ENCODE results near the gene SSC5D. TPM values are rescaled to one million over a fixed set of nuclear protein-coding genes. Genes with fewer than 3 reads are reported as not detected.

SSC5D gene
- total RNA-seq, 1 donor = 77.4 TPM

GRCh38 chr19:55492362-55492944, 4.2 kb downstream of the SSC5D start:
- no peak overlapping the region for H3K27ac ChIP-seq (ENCODE audit: low read depth, low read length)
- H3K4me3 ChIP-seq (ENCODE audit: insufficient read depth, low read length) = no peak overlapping the region
- peaks cover 46% of the 10 kb centered on the region for H3K4me1 ChIP-seq (ENCODE audit: insufficient read depth, low read length)
- H3K9me3 ChIP-seq (ENCODE audit: low read depth, low read length) = no peaks in the 10 kb centered on the region
- H3K4me2 ChIP-seq (ENCODE audit: insufficient read depth, low read length) = no peak overlapping the region
- DNase-seq (ENCODE audit: insufficient read length, low spot score, missing footprints) = peak; percentile 89
- peaks cover 18% of the 10 kb centered on the region for H3K36me3 ChIP-seq (ENCODE audit: insufficient read depth, low read length)
- H4K20me1 ChIP-seq (ENCODE audit: insufficient read depth, low read length) = no peaks in the 10 kb centered on the region
- H3K79me2 ChIP-seq (ENCODE audit: insufficient read depth, low read length) = peaks cover 7% of the 10 kb centered on the region
- TF ChIP-seq CTCF (IDR thresholded peaks at IDR 0.05; ENCODE audit: extremely low read depth, low read depth, low read length) = no peak
- no peak overlapping the region for H2AFZ ChIP-seq (ENCODE audit: low read length)
- no peaks in the 10 kb centered on the region for H3K27me3 ChIP-seq (ENCODE audit: insufficient read depth, low read length)

GRCh38 chr19:55493052-55493644, 4.9 kb downstream of the SSC5D start:
- peak overlapping the region; percentile 82 for H3K27ac ChIP-seq (ENCODE audit: low read depth, low read length)
- no peaks in the 10 kb centered on the region for H3K27me3 ChIP-seq (ENCODE audit: insufficient read depth, low read length)
- no peaks in the 10 kb centered on the region for H4K20me1 ChIP-seq (ENCODE audit: insufficient read depth, low read length)
- H3K36me3 ChIP-seq (ENCODE audit: insufficient read depth, low read length) = peaks cover 23% of the 10 kb centered on the region
- peaks cover 40% of the 10 kb centered on the region for H3K4me1 ChIP-seq (ENCODE audit: insufficient read depth, low read length)
- DNase-seq (ENCODE audit: insufficient read length, low spot score, missing footprints) = peak; percentile 93
- H3K4me2 ChIP-seq (ENCODE audit: insufficient read depth, low read length) = peak overlapping the region; percentile 81
- H2AFZ ChIP-seq (ENCODE audit: low read length) = peak overlapping the region; percentile 9
- H3K9me3 ChIP-seq (ENCODE audit: low read depth, low read length) = no peaks in the 10 kb centered on the region
- H3K79me2 ChIP-seq (ENCODE audit: insufficient read depth, low read length) = peaks cover 7% of the 10 kb centered on the region
- no peak for TF ChIP-seq CTCF (IDR thresholded peaks at IDR 0.05; ENCODE audit: extremely low read depth, low read depth, low read length)
- peak overlapping the region; percentile 70 for H3K4me3 ChIP-seq (ENCODE audit: insufficient read depth, low read length)

- Histone ChIP-seq H2AFZ (ENCODE audit: low read length) (peak overlapping the region; percentile 70), H3K27me3 (ENCODE audit: insufficient read depth, low read length) (no peaks in the 10 kb centered on the region), H4K20me1 (ENCODE audit: insufficient read depth, low read length) (no peaks in the 10 kb centered on the region), H3K79me2 (ENCODE audit: insufficient read depth, low read length) (peaks cover 7% of the 10 kb centered on the region), H3K36me3 (ENCODE audit: insufficient read depth, low read length) (peaks cover 28% of the 10 kb centered on the region), H3K4me3 (ENCODE audit: insufficient read depth, low read length) (peak overlapping the region; percentile 70), H3K27ac (ENCODE audit: low read depth, low read length) (peak overlapping the region; percentile 82), H3K9me3 (ENCODE audit: low read depth, low read length) (no peaks in the 10 kb centered on the region), H3K4me1 (ENCODE audit: insufficient read depth, low read length) (peaks cover 36% of the 10 kb centered on the region), H3K4me2 (ENCODE audit: insufficient read depth, low read length) (peak overlapping the region; percentile 81)
- TF ChIP-seq CTCF (IDR thresholded peaks at IDR 0.05; ENCODE audit: extremely low read depth, low read depth, low read length) = no peak
- peak; percentile 88 for DNase-seq (ENCODE audit: insufficient read length, low spot score, missing footprints)
Observed at GRCh38 chr19:55493645-55494171, 5.5 kb downstream of the SSC5D start.

DNA sequence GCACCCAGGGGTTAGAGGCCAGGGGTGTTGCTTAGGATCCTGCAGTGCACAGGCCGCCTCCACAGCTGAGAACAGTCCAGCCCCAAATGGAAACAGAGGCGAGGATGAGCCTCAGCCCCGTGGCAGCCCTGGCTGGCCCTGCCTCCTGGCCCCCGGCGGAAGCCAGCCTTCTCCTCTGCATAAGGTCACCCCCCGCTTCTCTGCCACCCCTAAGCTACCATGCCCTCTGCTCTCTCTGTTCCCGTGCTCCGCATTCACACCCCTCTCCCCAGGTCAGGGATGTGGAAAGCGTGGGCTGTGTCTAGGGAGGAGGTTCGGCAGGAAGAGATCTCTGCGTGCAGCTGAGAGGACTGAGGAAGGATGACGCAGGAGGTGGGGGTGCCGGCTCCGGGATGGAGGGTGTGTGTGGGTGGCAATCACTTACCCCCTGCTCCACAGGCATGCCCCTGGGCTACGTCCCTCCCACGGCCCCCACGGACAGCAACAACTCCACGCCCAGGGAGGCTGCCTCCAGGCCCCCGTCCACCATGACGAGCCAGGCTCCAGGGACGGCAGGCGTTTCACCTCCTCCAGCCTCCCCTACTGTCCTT, 6.0 kb downstream of the SSC5D start:
- H2AFZ ChIP-seq (ENCODE audit: low read length) = peak overlapping the region; percentile 70
- H3K4me3 ChIP-seq (ENCODE audit: insufficient read depth, low read length) = peak overlapping the region; percentile 70
- no peaks in the 10 kb centered on the region for H3K9me3 ChIP-seq (ENCODE audit: low read depth, low read length)
- no peak for TF ChIP-seq CTCF (IDR thresholded peaks at IDR 0.05; ENCODE audit: extremely low read depth, low read depth, low read length)
- H3K4me1 ChIP-seq (ENCODE audit: insufficient read depth, low read length) = peaks cover 32% of the 10 kb centered on the region
- peaks cover 34% of the 10 kb centered on the region for H3K36me3 ChIP-seq (ENCODE audit: insufficient read depth, low read length)
- no peaks in the 10 kb centered on the region for H4K20me1 ChIP-seq (ENCODE audit: insufficient read depth, low read length)
- peaks cover 7% of the 10 kb centered on the region for H3K79me2 ChIP-seq (ENCODE audit: insufficient read depth, low read length)
- H3K4me2 ChIP-seq (ENCODE audit: insufficient read depth, low read length) = peak overlapping the region; percentile 81
- no peaks in the 10 kb centered on the region for H3K27me3 ChIP-seq (ENCODE audit: insufficient read depth, low read length)
- H3K27ac ChIP-seq (ENCODE audit: low read depth, low read length) = peak overlapping the region; percentile 82
- DNase-seq (ENCODE audit: insufficient read length, low spot score, missing footprints) = peak; percentile 99

Measured in osteoblast (primary cell).